Activated CD8-positive, alpha-beta memory T cell treated with anti-CD3 and anti-CD28 coated beads, Interleukin-2, amount 50 U/mL, for 48 hours (primary cell): ENCODE measurements around the gene TJP3.

Experiments used
- DNase-seq: peaks from one replicate; pipeline ENCODE4 v3.0.0-alpha.2; 2020

Gene TJP3

DNA sequence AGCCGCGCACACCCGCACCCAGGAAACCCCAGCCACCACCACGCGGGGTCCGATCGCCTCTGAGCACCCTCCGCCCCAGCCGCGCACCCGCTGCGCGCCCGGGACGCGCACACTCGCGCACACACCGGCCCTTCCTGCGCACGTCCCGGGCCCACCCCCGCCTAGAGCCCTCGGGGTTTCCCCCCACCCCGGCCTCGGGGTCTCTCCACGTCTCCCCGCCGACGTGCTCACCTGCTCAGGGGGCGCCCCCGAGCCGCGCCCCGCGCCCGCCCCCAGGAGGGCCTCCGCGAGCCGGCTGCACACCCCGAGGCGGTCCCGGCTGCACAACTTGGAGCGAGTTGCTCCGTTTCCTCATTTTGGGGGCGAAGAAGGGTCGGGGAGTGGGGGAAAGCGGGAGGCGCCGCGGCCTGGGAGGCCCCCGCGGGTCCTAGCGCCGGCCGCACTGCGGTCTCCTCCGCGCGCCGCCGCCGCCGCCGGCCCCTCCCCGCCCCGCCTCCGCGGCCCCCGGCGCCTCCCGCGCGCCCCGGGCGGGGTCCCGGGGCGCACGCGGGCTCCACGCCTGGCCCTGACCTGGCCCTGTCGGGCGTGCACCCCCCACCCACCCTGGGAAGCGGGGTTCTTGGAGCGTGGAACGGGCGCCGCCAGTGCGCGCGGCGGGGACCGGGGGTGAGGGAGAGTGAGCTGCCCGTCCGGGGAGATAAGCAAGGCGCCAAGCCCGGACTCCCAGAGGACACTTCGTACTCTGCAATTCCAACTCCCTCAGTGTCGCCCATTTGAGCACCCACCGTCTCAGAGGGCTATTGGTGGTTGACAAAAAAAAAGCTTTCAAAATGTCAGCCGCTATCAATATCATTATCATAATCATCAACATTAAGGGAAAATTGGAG lies 78.0 kb downstream of the TJP3 start, which contains the start of gene MATK:
MATK (minus strand) TSS at position 444 of the 887 bp plus-strand sequence. CDS start 1,246 bp downstream, outside the sequence.
- peak; percentile 71 for DNase-seq

DNA sequence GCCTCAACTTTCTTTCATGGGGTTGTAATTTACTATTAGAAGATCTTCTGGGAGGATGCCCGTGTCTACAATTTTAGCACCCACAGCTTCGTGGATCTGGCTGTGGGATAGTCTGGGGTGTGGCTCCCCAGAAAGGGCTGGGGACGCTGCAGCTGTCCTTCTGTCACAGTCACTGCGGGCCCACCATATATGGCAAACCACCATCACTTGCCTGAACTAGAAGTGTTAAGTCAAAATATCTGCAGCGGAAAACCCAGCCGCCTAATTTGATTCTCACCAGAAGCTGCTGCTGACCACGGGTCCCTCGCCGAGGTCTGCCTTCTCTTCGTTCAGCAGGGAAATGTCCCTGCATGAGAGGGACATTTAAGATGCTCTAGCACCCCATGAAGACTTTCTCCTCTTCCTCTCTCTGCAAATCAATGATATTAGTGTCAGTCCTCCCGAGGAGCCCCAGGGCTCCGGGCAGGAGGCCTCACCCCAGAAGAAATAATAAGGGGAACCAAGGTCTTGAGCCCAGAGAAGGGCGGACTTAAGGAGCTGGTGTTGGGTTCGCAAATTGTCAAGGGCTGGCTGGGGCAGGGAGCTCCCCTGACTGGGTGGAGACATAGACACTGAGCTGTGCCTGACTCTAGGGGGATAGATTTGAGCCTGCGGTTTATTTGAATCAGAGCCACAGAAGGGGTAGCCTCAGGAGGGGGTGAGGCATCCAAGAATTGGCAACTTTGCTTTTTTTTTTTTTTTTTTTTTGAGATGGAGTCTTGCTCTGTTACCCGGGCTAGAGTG lies 81.0 kb downstream of the TJP3 start:
- no peak for DNase-seq

- DNase-seq, result no peak
Measured at GRCh38 chr19:3790209-3790734, 82.1 kb downstream of the TJP3 start.

DNA sequence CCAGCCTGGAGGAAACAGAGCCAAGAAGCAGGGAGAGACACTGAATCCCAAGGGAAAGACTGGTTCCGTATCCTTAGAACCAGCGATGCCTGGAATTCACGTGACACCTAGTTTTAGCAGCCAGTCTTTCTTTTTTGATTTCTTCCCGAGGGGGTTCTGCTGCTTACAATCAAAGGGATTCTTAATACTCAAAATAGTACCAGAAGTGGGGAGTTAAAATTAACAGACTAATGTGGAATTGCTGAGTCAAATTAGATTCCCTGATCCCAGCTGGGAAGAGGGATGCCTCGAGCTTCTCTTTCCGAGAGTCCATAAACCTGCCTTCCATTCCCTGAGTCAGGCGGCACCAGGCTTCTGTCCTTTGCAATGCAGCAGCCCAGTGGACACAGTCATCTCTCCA lies 82.8 kb downstream of the TJP3 start:
- no peak for DNase-seq

- no peak for DNase-seq
Measured at GRCh38 chr19:3792114-3792513, 83.9 kb downstream of the TJP3 start.

- no peak for DNase-seq
Measured at GRCh38 chr19:3793799-3794198, 85.6 kb downstream of the TJP3 start.

- no peak for DNase-seq
Measured at GRCh38 chr19:3796358-3796757, 88.2 kb downstream of the TJP3 start.

DNA sequence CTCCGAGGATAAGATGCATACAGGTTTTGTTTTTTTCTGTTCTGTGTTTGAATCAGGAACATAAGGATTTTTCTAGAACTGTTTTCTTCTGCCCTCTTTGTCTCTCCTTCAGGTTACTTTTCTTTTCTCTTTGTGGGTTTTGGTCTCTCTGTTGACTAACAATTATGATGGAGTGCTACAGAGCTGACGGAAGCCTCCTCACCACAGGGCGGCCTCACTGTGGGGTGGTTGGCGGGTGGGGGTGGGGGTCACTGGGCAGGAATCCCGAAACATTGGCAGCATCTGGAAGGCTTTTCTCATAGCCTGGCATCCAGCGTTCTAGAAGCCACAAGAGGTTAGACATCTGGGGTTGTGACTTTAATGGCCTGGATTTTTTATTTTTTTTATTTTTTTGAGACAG lies 90.0 kb downstream of the TJP3 start:
- no peak for DNase-seq
